HG03159 (cell line): ENCODE data around the gene ANKRD49.
A peak's percentile ranks its signal among the peaks of the same experiment; 100 is the strongest.
"Not testable (repeated sequence)": the region's sequence is repeated elsewhere in the genome, so short reads cannot be mapped to it uniquely, and the experiment has no call there.

Experiments used
- ATAC-seq: cut with Tn5 transposase; IDR thresholded peaks from one replicate; pipeline ENCODE4 v1.9.1; 2021; ENCODE audit warnings: mild to moderate bottlenecking, moderate library complexity; ENCODE audit not compliant: unreplicated experiment

ANKRD49 gene

GRCh38 chr11:94506513-94506912 lies 12.7 kb downstream of the ANKRD49 start:
- ATAC-seq = not testable (repeated sequence)

GRCh38 chr11:94507485-94507884 lies 13.7 kb downstream of the ANKRD49 start:
- no peak for ATAC-seq

- ATAC-seq = peak; percentile 84
Observed at GRCh38 chr11:94511932-94512781, 18.4 kb downstream of the ANKRD49 start, which contains the start of gene C11orf97. C11orf97 (plus strand) TSS chr11:94512461; CDS start chr11:94512529, 68 bp downstream.

- ATAC-seq = no peak
Observed at GRCh38 chr11:94513091-94513490, 19.3 kb downstream of the ANKRD49 start.

- no peak for ATAC-seq
Observed at GRCh38 chr11:94515398-94515797, 21.6 kb downstream of the ANKRD49 start.

GRCh38 chr11:94516725-94517124 lies 22.9 kb downstream of the ANKRD49 start:
- ATAC-seq = no peak

- ATAC-seq = no peak
Observed at GRCh38 chr11:94518300-94518699, 24.5 kb downstream of the ANKRD49 start.

GRCh38 chr11:94519478-94520084 lies 25.8 kb downstream of the ANKRD49 start:
- peak; percentile 49 for ATAC-seq

GRCh38 chr11:94521684-94522083 lies 27.9 kb downstream of the ANKRD49 start:
- ATAC-seq = no peak

GRCh38 chr11:94524341-94524740 lies 30.6 kb downstream of the ANKRD49 start:
- no peak for ATAC-seq

- no peak for ATAC-seq
Observed at GRCh38 chr11:94525546-94526324, 32.0 kb downstream of the ANKRD49 start.

- ATAC-seq = no peak
Observed at GRCh38 chr11:94526645-94527438, 33.1 kb downstream of the ANKRD49 start.

- ATAC-seq = no peak
Observed at GRCh38 chr11:94528551-94528950, 34.8 kb downstream of the ANKRD49 start.

- no peak for ATAC-seq
Observed at GRCh38 chr11:94532211-94532610, 38.4 kb downstream of the ANKRD49 start.

- no peak for ATAC-seq
Observed at GRCh38 chr11:94533206-94533605, 39.4 kb downstream of the ANKRD49 start.

GRCh38 chr11:94533696-94534630 lies 40.2 kb downstream of the ANKRD49 start:
- ATAC-seq = no peak

- ATAC-seq = no peak
Observed at GRCh38 chr11:94536386-94536785, 42.6 kb downstream of the ANKRD49 start.

- ATAC-seq = no peak
Observed at GRCh38 chr11:94537031-94537600, 43.3 kb downstream of the ANKRD49 start.

GRCh38 chr11:94539420-94539819 lies 45.6 kb downstream of the ANKRD49 start:
- ATAC-seq = no peak
